Lower leg skin (tissue), 4 donors: ENCODE results near the gene RLIM. TPM values are rescaled to one million over a fixed set of nuclear protein-coding genes. Genes with fewer than 3 reads are reported as not detected.
"Not testable (repeated sequence)": the region's sequence is repeated elsewhere in the genome, so short reads cannot be mapped to it uniquely, and the experiment has no call there.

Experiments
- DNase-seq, 2 donors: peaks; one replicate each; pipeline ENCODE4 v3.0.0-alpha.2; 2019; ENCODE audit warnings: low spot score in 2 of 2
- H3K4me3 ChIP-seq: fragments of 200-600 bp; sonication (generic); 2 replicates; pipeline ENCODE4 v1.5.1; 2017; ENCODE audit warnings: mild to moderate bottlenecking, low read depth; ENCODE audit not compliant: poor library complexity, severe bottlenecking
- CTCF ChIP-seq, 3 donors: fragments of 450-650 bp; IDR thresholded peaks; one replicate each; pipeline ENCODE4 v1.5.1; 2016; ENCODE audit warnings: antibody characterized with exemption in 3 of 3, mild to moderate bottlenecking in 3 of 3, moderate library complexity in 2 of 3
- POLR2A ChIP-seq, 2 donors: fragments of 450-650 bp; IDR thresholded peaks; one replicate each; pipeline ENCODE4 v1.6.1; 2016 to 2017; ENCODE audit warnings: antibody characterized with exemption in 2 of 2, mild to moderate bottlenecking in 1 of 2, moderate library complexity in 1 of 2
- WGBS, 2 donors: methylation state at CpG; one replicate each; pipeline ENCODE4 v1.1.5; 2018; 5-methylcytosine and 5-hydroxymethylcytosine counted together
- intact Hi-C: fragments of 100-400 bp; cut with DNase I; formaldehyde crosslinking; loops from one replicate; pipeline ENCODE4 v1.15.0; 2023; ENCODE audit warnings: low total_unique reads
- total RNA-seq, 4 donors: library from RNA; depleted of rRNA; stranded (reverse); fragments of >200 nt; gene quantifications; one replicate each; pipeline ENCODE4 v1.1.0, GENCODE V29; 2016

Gene RLIM
- 10 to 100 TPM; 18.4 to 25.9 (median 22.3) TPM for total RNA-seq

GRCh38 chrX:74614093-74614909, at the start of gene RLIM:
TSS of gene RLIM (minus strand) at chrX:74614624. CDS start at chrX:74595977, 18,647 bp downstream.
- intact Hi-C loops, result no loop called here
- peak within 1 kb of the TSS; percentile 60 for H3K4me3 ChIP-seq
- peak; percentile 92 to 98 for DNase-seq
- WGBS, 2 donors, result 0 to 51% methylated on average over 31 to 65 of the region's 66 CpGs
- peak in 1 of 2 donors; percentile 26 for TF ChIP-seq POLR2A (IDR thresholded peaks at IDR 0.05)
- no peak for TF ChIP-seq CTCF (IDR thresholded peaks at IDR 0.05)

- no peak for TF ChIP-seq POLR2A (IDR thresholded peaks at IDR 0.05)
- no peak for TF ChIP-seq CTCF (IDR thresholded peaks at IDR 0.05)
- intact Hi-C loops, result no loop called here
- no peak for DNase-seq
- H3K4me3 ChIP-seq, result no peak overlapping the region
- WGBS, 2 donors, result 29 to 62% methylated on average over 1 to 5 of the region's 6 CpGs
Observed at GRCh38 chrX:74656079-74656745, 41.8 kb upstream of the RLIM start.

GRCh38 chrX:74654953-74655352, 40.5 kb upstream of the RLIM start:
- DNase-seq, intact Hi-C loops, H3K4me3 ChIP-seq: not testable (repeated sequence)
- WGBS, 2 donors, result 90 to 91% methylated on average over 2 to 4 of the region's 4 CpGs

GRCh38 chrX:74636749-74637314, 22.4 kb upstream of the RLIM start:
- TF ChIP-seq POLR2A (IDR thresholded peaks at IDR 0.05), result no peak
- TF ChIP-seq CTCF (IDR thresholded peaks at IDR 0.05), result no peak
- intact Hi-C loops, result no loop called here

GRCh38 chrX:74613370-74614092, 893 bp downstream of the RLIM start:
- WGBS, 2 donors, result 0 to 30% methylated on average over 15 of the region's 15 CpGs
- intact Hi-C loops, result no loop called here
- no peak for DNase-seq
- TF ChIP-seq POLR2A (IDR thresholded peaks at IDR 0.05) (no peak), CTCF (IDR thresholded peaks at IDR 0.05) (no peak)
- peak overlapping the region; percentile 60 for H3K4me3 ChIP-seq

More at GRCh38 chrX:74636749-74637314, 22.4 kb upstream of the RLIM start:
- no peak for DNase-seq
- H3K4me3 ChIP-seq, result no peak overlapping the region
- WGBS, 2 donors, result 76 to 78% methylated on average over 9 of the region's 9 CpGs
